ENCODE measurements around the gene HCN2. TPM values are rescaled to one million over a fixed set of nuclear protein-coding genes. Genes with fewer than 3 reads are reported as not detected.

Gene HCN2
- total and polyA plus RNA-seq, 9 of the 15 experiments (the other 6 are each of a cell fraction or from before 2014, with no cell fraction given): 0.29 to 4.2 (median 0.82) TPM; not detected in 2

- TF ChIP-seq ZBTB11 (CRISPR knock-in tag; IDR thresholded peaks at IDR 0.05): peak in 1 of 3 experiments; percentile 73; a peak in 2 of 6 replicates
- TF ChIP-seq ZBTB17 (CRISPR knock-in tag; IDR thresholded peaks at IDR 0.05): no peak
- TF ChIP-seq GABPA (tag; conservative IDR thresholded peaks at IDR 0.05; ENCODE audit: low read depth): peak; percentile 97
- TF ChIP-seq SRSF7 (optimal IDR thresholded peaks at IDR 0.05; ENCODE audit: low read depth, low read length): no peak
- no peak for TF ChIP-seq ZNF551 (CRISPR knock-in tag; IDR thresholded peaks at IDR 0.05)
- no peak for TF ChIP-seq RHOXF2B (CRISPR knock-in tag; conservative IDR thresholded peaks at IDR 0.05)
- TF ChIP-seq MNT (conservative IDR thresholded peaks at IDR 0.05): peak; percentile 65 to 82
- no peak for TF ChIP-seq ZFP36 (IDR thresholded peaks at IDR 0.05; ENCODE audit: low read depth, low read length, partially characterized antibody)
- peak; percentile 66; the same call in 1 of the 2 replicates for TF ChIP-seq PHF8 (IDR thresholded peaks at IDR 0.05; ENCODE audit: borderline replicate concordance, low read length)
- TF ChIP-seq MYBL2 (IDR thresholded peaks at IDR 0.05; ENCODE audit: low read depth): no peak
- TF ChIP-seq MYBL2 (CRISPR knock-in tag; IDR thresholded peaks at IDR 0.05; ENCODE audit: borderline replicate concordance): no peak
- TF ChIP-seq CTBP1 (IDR thresholded peaks at IDR 0.05; ENCODE audit: borderline replicate concordance): 0 out of 2 replicates have a peak, but pooled peaks have one; percentile 35
- TF ChIP-seq ZNF785 (CRISPR knock-in tag; IDR thresholded peaks at IDR 0.05): no peak
- no peak for TF ChIP-seq FOXO4 (CRISPR knock-in tag; IDR thresholded peaks at IDR 0.05)
- TF ChIP-seq TEAD4 (IDR thresholded peaks at IDR 0.05; ENCODE audit: low read length): no peak
- TF ChIP-seq TEAD4 (CRISPR knock-in tag; IDR thresholded peaks at IDR 0.05; ENCODE audit: borderline replicate concordance): no peak
Measured at GRCh38 chr19:633068-633785, 43.5 kb downstream of the HCN2 start, which contains the start of gene POLRMT (continued).
